ENCODE measurements around the gene SNHG17.
"Not testable (repeated sequence)": the region's sequence is repeated elsewhere in the genome, so short reads cannot be mapped to it uniquely, and the experiment has no call there.

The SNHG17 gene

DNA sequence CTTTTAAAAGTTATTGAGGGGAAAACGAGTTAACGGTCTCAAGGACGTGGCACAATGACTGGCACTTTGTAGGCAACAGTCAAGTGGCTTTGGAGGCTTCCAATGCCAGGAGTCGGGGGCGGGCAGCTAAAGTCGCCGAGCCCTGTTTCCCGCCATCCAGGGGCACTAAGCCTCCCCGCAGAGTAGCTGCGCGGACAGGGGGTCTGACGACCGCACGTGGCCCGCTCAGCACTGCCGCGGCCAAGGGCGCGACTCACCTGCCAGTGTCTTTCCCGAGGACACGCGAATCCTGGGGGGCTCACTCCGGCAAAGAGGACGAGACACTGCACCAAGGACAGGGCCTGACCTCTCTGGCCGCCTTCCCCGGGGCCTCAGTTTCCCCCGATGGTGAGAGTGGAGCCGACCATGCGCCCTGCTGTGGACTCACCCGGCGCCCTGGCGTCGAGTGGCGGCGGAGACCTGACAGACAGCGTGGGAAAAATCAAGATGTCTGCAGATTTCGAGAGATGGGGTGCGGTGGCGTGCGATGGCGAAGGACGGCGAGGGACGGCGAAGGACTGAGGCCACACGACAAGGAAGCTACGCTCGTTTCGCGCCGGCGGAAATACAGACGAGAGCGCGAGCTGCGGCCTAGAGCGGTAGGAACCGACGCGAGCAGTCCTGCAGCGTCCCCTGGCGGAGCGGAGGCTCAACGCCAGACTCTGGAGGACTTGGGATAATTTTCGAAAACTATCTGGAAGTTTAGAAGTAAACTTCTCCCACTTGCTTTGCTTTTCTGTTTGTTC is at the start of gene SNHG17:
Gene SNHG17, minus strand, starts transcription at position 559 of the 785 bp plus-strand sequence.
- peak in 13 of 14 donors; percentile 23 to 85 (median 74) for DNase-seq

DNA sequence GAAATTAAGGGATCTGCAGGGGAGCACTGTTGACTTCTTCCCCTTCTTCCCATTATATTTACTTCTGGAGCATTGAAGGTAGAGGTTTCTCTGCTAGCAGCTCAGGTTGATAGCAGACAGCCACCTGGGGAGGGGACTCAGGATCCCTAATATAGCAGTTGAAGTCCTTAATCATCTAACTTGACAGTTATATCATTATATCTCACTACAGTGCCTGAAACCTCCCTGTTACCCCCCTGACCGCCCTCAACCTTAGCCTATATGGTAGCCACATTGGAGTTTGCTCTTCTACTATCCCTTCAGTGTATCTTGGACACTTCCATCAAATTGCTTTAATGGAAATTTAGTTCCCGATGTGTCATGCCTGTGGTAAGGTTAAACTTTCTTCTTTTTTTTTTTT is 44.5 kb upstream of the SNHG17 start:
- no peak for DNase-seq

DNA sequence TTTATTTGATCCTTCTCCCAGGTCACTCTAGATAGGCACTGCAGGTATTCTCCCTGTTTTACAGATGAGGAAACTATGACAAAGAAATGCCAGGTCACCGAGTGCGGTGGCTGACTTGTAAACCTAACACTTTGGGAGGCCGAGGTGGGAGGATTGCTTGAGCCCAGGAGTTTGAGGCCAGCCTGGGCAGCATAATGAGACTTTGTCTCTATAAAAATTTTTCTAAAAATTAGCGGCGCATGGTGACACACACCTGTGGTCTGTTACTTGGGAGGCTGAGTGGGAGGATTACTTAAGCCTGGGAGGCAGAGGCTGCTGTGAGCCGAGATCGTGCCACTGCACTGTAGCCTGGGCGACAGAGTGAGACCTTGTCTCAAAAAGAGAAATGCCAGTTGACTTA is 42.6 kb upstream of the SNHG17 start:
- no peak for DNase-seq

GRCh38 chr20:38473367-38473795 is 38.3 kb upstream of the SNHG17 start:
- DNase-seq: no peak

GRCh38 chr20:38472513-38473366 is 37.6 kb upstream of the SNHG17 start, which contains the start of gene RALGAPB:
Gene RALGAPB, plus strand, starts transcription at chr20:38472843. Its CDS starts 15,590 bp downstream, at chr20:38488433.
- peak; percentile 74 to 99 (median 96) for DNase-seq

GRCh38 chr20:38471987-38472512 is 36.9 kb upstream of the SNHG17 start:
- DNase-seq: peak in 1 of 14 donors; percentile 31

DNA sequence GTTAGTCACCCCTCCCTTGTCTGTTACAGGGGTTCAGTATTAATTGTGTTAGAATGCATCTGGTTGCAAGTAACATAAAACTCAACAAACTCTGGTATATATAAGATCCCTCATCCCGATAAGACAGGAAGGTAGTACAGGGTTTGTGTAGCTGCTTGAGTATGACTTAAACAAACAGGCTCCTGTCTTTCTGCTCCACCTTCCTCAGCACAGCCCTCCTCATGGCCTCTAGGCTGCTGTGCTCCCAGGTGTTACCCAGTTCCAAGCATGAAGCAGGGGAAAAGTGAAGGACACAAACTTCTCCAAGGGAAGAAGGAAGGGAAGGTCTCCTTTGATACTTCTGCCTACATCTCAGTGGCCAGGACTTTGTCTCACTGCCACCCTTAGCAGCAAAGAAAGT is 36.1 kb upstream of the SNHG17 start:
- DNase-seq: no peak

DNA sequence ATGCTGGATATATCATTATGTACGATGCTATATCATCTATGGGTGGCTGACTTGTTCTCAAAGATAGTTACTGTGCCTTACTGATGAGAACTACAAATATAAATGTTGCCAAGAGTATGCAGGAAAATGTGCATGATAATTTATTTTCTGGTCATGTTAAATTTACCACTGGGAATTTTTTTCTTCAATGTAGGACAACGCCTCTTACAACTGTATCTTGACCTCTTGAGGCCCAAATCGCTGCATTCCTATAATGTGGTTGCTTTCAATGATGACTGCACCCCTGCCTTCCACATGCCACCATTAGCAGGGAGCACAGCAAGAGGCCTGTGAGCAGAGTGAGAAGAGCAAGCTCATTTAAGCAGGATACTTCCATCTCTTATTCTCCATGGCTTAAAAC is 31.9 kb upstream of the SNHG17 start:
- DNase-seq: no peak

- DNase-seq: peak in 2 of 14 donors; percentile 17 to 95
These were observed 31.0 kb upstream of the SNHG17 start for GRCh38 chr20:38466171-38466570.

- not testable (repeated sequence) for DNase-seq
These were observed 26.4 kb upstream of the SNHG17 start for GRCh38 chr20:38461569-38461968.

- DNase-seq: not testable (repeated sequence)
These were observed 26.0 kb upstream of the SNHG17 start for GRCh38 chr20:38461167-38461566.

DNA sequence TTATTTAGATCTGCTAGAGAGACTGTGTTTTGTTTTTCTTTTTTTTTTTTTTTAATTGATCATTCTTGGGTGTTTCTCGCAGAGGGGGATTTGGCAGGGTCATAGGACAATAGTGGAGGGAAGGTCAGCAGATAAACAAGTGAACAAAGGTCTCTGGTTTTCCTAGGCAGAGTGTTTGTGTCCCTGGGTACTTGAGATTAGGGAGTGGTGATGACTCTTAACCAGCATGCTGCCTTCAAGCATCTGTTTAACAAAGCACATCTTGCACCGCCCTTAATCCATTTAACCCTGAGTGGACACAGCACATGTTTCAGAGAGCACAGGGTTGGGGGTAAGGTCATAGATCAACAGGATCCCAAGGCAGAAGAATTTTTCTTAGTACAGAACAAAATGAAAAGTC is 25.5 kb upstream of the SNHG17 start:
- DNase-seq: not testable (repeated sequence)

GRCh38 chr20:38460040-38460623 is 25.0 kb upstream of the SNHG17 start:
- peak in 1 of 14 donors; percentile 16 for DNase-seq

GRCh38 chr20:38458314-38458713 is 23.2 kb upstream of the SNHG17 start:
- no peak for DNase-seq

DNA sequence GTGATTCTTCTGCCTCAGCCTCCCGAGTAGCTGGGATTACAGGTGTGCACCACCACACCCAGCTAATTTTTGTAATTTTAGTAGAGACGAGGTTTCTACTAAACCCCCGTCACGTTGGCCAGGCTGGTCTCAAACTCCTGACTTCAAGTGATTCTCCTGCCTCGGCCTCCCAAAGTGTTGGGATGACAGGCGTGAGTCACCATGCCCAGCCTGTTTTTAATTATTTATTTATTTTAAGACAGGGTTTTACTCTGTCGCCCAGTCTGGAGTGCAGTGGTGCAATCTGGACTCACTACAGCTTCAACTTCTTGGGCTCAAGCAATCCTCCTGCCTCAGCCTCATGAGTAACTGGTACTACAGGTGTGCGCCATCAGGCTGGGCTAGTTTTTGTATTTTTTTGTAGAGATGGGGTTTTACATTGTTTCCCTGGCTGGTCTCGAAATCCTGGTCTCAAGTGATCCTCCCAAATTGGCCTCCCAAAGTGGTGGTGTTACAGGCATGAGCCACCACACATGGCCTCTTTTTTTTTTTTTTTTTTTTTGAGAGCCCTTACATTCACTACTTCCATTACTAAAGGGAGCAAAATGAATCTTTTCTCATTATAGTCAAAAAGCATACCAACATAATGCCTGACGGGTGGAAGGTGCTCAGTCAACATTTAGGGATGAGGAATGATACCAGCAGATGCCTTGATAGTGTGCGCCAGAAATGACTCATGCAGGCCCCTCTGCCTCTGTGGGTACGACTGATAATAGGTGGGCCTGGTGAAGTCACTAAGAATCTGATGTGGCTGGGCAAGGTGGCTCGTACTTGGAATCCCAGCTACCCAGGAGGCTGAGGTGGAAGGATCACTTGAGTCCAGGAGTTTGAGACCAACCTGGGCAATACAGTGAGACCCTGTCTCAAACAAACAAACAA is 19.7 kb upstream of the SNHG17 start:
- DNase-seq: no peak

GRCh38 chr20:38453941-38454340 is 18.8 kb upstream of the SNHG17 start:
- no peak for DNase-seq

DNA sequence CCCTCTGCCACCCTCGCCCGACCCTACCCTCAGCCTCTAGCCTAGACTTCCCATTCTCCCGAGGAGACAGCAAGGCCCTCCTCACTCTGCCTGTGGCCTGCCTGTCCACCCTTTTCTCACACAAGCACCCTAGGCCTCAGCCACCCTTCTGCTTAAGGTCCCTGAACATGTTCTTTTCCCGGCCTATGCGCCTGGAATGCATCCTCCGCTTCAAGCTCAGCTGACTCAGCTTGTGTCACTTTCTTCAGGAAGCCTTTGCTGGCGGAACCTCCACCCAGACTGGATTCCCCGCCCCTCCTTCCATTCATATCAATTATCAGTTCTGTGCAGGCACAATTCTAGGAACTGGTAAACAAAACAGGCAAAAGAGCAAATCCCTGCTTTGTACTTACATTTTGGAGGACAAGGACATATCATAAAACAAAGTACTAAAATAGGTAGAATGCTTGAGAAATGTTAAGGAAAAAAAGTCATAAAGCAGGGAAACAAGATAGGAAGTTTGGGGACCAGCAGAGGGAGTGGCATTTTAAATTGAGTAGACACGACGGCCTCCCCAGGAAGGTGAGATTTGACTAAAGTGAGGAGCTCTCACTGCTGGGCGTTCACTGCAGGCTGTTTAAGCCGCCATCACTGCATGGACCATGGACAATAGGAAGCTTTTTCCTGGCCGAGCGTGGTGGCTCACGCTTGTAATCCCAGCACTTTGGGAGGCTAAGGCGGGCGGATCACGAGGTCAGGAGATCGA is 17.9 kb upstream of the SNHG17 start:
- no peak for DNase-seq

- DNase-seq: no peak
These were observed 15.4 kb upstream of the SNHG17 start for GRCh38 chr20:38450412-38450975.

DNA sequence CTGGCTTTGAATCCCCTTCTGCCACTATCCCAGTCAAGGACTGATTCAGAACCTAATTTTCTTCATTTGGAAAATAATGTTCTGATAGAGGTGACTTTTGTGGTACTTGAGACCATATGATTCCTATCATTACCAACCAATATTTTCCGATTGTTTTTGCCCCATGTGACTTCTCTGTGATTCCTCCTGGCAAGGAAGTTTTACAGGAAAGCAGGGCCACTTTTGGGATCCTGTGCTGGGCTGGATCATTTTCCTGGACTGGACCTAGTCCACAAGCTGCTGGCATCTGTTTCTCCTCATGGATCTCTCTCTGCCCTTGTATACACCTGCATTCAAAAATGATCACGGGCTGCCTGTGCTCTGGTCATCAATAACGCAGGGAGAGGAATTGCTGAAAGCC is 13.9 kb upstream of the SNHG17 start:
- no peak for DNase-seq

- DNase-seq: no peak
These were observed 13.0 kb upstream of the SNHG17 start for GRCh38 chr20:38447931-38448675.
